Hepatocyte (in vitro differentiated cells): Measurements from ENCODE around the gene BAZ2A. TPM values are rescaled to one million over a fixed set of nuclear protein-coding genes. Genes with fewer than 3 reads are reported as not detected.
A peak's percentile ranks its signal among the peaks of the same experiment; 100 is the strongest.

Source experiments
- DNase-seq: peaks from one replicate; pipeline ENCODE4 v3.0.0-alpha.2; 2016; ENCODE audit warnings: low spot score
- H2AFZ ChIP-seq: fragments of 200-600 bp; sonication (generic); 2 replicates; pipeline ENCODE4 v1.6.0; 2016; ENCODE audit warnings: antibody characterized with exemption, mild to moderate bottlenecking
- H3K27ac ChIP-seq: fragments of 200-600 bp; sonication (generic); 2 replicates; pipeline ENCODE4 v1.5.1; 2016; ENCODE audit warnings: mild to moderate bottlenecking
- H3K27me3 ChIP-seq: fragments of 200-600 bp; sonication (generic); 2 replicates; pipeline ENCODE4 v1.6.1; 2016
- H3K36me3 ChIP-seq: fragments of 200-600 bp; sonication (generic); replicated peaks from 2 replicates; pipeline ENCODE4 v1.5.1; 2016; ENCODE audit warnings: low read depth; ENCODE audit not compliant: insufficient read depth
- H3K4me1 ChIP-seq: fragments of 200-600 bp; sonication (generic); 2 replicates; pipeline ENCODE4 v1.5.1; 2016; ENCODE audit warnings: mild to moderate bottlenecking, moderate library complexity; ENCODE audit not compliant: insufficient read depth
- H3K4me2 ChIP-seq: fragments of 200-600 bp; sonication (generic); 2 replicates; pipeline ENCODE4 v1.6.0; 2016
- H3K4me3 ChIP-seq: fragments of 200-600 bp; sonication (generic); 2 replicates; pipeline ENCODE4 v1.5.1; 2016; ENCODE audit warnings: mild to moderate bottlenecking
- H3K79me2 ChIP-seq: fragments of 200-600 bp; sonication (generic); 2 replicates; pipeline ENCODE4 v1.6.0; 2017; ENCODE audit warnings: mild to moderate bottlenecking
- H3K9me2 ChIP-seq: fragments of 200-600 bp; sonication (generic); replicated peaks from 2 replicates; pipeline ENCODE4 v1.6.0; 2017; ENCODE audit warnings: mild to moderate bottlenecking; ENCODE audit not compliant: insufficient read depth
- H3K9me3 ChIP-seq: fragments of 200-600 bp; sonication (generic); 2 replicates; pipeline ENCODE4 v1.5.1; 2016; ENCODE audit warnings: low read depth, mild to moderate bottlenecking
- H4K20me1 ChIP-seq: fragments of 200-600 bp; sonication (generic); 2 replicates; pipeline ENCODE4 v1.6.0; 2016; ENCODE audit warnings: mild to moderate bottlenecking; ENCODE audit not compliant: insufficient read depth, poor library complexity, severe bottlenecking
- EZH2 ChIP-seq: fragments of 200-600 bp; sonication (generic); IDR thresholded peaks from 2 replicates; pipeline ENCODE4 v1.6.1; 2016; ENCODE audit warnings: antibody characterized with exemption, mild to moderate bottlenecking, borderline replicate concordance
- EZH2phosphoT487 ChIP-seq: fragments of 200-600 bp; sonication (generic); IDR thresholded peaks from one replicate; pipeline ENCODE4 v1.6.1; 2018; ENCODE audit warnings: antibody characterized with exemption, mild to moderate bottlenecking, low read depth, moderate library complexity; ENCODE audit not compliant: unreplicated experiment, severe bottlenecking
- WGBS: methylation state at CpG from one replicate; pipeline ENCODE4 v1.1.6; 2016; ENCODE audit warnings: low lambda C conversion rate; ENCODE audit errors: missing lambda C conversion rate; 5-methylcytosine and 5-hydroxymethylcytosine counted together
- polyA plus RNA-seq: library from polyadenylated mRNA; unstranded; fragments of >200 nt; fragmentation: Nextera tagmentation; extraction: Ambion mirVana; gene quantifications from 2 replicates; pipeline ENCODE4 v1.2.1, GENCODE V29; 2016
- total RNA-seq: library from RNA; depleted of rRNA; stranded (reverse); fragments of >200 nt; gene quantifications from 2 replicates; pipeline ENCODE4 v1.2.3, GENCODE V29; 2014
- TF ChIP-seq, protein P1 (sequence below): fragments of 200-600 bp; sonication (generic); IDR thresholded peaks from 2 replicates; pipeline ENCODE4 v1.5.1; 2016; ENCODE audit warnings: antibody characterized with exemption, mild to moderate bottlenecking; ENCODE audit not compliant: poor library complexity

The BAZ2A gene
- total and polyA plus RNA-seq, 2 experiments from 2014 or later = 27.9 to 33.1 TPM

DNA sequence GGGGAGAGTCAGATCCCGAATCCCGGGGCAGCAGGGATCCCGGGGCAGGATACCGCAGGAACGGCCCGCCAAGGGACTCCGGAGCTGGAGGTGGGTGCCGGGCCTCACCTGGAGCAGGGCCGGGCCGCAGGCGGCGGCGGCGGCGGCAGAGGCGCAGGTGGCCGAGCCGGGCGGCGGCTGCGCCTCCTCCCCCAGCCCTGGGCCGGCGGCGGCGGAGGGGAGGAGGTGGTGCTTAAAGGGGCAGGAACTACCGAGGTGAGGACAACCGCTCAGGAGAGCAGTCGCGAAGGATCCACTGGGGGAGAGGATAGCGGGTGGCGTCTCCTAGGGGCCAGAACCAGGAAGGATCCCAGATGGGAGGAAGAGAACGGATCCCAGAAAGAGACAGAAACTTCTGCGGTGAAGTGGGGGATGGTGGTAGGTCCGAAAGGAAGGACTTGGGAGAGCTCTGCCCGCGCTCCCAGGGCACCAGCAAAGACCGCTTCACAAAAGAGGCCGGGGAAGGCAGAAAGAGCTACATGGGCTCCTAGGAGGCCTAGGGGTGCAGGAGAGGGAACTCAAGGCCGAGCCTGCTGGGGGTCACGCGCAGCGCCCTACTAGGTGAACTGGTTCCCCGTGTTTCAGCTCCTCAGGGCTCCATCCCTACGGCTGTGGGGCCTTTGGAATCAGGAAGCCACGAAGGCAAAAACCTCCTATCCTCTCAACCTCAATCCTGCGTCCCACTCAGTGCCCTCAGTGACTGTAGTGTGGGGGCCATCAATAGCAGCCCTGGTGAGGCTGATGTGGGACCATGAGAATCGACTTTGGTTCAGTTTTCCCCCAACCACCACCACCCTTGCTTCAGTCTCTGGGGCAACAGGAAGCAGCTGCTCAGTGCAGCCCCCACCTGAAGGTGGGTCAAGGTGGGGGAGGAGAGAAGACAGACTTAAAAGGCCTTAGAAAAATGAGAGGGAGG lies 5.0 kb upstream of the BAZ2A start:
- Histone ChIP-seq H3K9me3 (no peaks in the 10 kb centered on the region), H3K36me3 (no peaks in the 10 kb centered on the region), H3K79me2 (peaks cover 55% of the 10 kb centered on the region), H2AFZ (peak overlapping the region; percentile 43), H3K27me3 (no peaks in the 10 kb centered on the region), H3K27ac (peak overlapping the region; percentile 89), H3K4me1 (peaks cover 35% of the 10 kb centered on the region), H4K20me1 (peaks cover 6% of the 10 kb centered on the region), H3K4me2 (peak overlapping the region; percentile 75), H3K9me2 (no peaks in the 10 kb centered on the region), H3K4me3 (peak overlapping the region; percentile 79)
- DNase-seq = peak; percentile 92
- TF ChIP-seq EZH2phosphoT487 = no peak
- TF ChIP-seq, protein P1, sequence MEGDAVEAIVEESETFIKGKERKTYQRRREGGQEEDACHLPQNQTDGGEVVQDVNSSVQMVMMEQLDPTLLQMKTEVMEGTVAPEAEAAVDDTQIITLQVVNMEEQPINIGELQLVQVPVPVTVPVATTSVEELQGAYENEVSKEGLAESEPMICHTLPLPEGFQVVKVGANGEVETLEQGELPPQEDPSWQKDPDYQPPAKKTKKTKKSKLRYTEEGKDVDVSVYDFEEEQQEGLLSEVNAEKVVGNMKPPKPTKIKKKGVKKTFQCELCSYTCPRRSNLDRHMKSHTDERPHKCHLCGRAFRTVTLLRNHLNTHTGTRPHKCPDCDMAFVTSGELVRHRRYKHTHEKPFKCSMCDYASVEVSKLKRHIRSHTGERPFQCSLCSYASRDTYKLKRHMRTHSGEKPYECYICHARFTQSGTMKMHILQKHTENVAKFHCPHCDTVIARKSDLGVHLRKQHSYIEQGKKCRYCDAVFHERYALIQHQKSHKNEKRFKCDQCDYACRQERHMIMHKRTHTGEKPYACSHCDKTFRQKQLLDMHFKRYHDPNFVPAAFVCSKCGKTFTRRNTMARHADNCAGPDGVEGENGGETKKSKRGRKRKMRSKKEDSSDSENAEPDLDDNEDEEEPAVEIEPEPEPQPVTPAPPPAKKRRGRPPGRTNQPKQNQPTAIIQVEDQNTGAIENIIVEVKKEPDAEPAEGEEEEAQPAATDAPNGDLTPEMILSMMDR = peak; percentile 56
- WGBS = 3% methylated on average over 43 of the region's 47 CpGs

DNA sequence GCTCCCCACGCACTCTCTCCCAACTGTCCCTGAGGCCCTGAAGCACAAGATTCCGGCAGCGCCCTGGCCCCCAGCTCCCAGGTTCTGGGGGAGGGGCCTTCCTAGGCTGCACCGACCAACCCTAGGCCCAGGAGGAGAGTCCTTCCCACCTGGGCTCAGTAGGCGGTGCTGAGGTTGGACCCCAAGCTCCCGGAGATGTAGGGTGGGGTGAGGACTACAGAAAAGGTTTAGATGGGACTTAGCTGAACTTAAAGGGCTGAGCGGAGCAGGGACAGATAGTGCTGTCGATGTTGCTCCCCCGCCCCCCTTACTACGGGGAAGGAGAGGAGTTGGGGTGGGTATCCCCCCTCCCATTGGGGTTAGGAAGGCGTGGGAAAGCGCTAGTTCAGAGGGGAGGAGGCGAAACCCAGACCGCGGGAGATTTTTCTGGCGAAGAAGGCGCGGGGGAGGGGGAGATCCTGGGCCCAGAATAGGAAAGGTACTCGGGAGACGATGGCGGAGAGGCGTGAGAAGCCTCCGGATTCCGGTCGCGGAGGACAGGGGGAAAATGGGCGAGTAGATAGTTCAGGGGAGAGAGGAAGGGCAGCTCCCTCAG lies 4.2 kb upstream of the BAZ2A start:
- under 1% methylated on average over 13 of the region's 27 CpGs for whole genome bisulfite sequencing
- Histone ChIP-seq H4K20me1 (peaks cover 6% of the 10 kb centered on the region), H3K27me3 (no peaks in the 10 kb centered on the region), H3K4me2 (peak overlapping the region; percentile 75), H3K9me3 (no peaks in the 10 kb centered on the region), H3K79me2 (peaks cover 60% of the 10 kb centered on the region), H3K9me2 (no peaks in the 10 kb centered on the region), H3K4me3 (peak overlapping the region; percentile 79), H3K36me3 (no peaks in the 10 kb centered on the region), H3K4me1 (peaks cover 35% of the 10 kb centered on the region), H3K27ac (peak overlapping the region; percentile 89), H2AFZ (peak overlapping the region; percentile 43)
- TF ChIP-seq EZH2 (no peak), EZH2phosphoT487 (no peak)
- TF ChIP-seq, protein P1 = no peak
- DNase-seq = peak; percentile 87

DNA sequence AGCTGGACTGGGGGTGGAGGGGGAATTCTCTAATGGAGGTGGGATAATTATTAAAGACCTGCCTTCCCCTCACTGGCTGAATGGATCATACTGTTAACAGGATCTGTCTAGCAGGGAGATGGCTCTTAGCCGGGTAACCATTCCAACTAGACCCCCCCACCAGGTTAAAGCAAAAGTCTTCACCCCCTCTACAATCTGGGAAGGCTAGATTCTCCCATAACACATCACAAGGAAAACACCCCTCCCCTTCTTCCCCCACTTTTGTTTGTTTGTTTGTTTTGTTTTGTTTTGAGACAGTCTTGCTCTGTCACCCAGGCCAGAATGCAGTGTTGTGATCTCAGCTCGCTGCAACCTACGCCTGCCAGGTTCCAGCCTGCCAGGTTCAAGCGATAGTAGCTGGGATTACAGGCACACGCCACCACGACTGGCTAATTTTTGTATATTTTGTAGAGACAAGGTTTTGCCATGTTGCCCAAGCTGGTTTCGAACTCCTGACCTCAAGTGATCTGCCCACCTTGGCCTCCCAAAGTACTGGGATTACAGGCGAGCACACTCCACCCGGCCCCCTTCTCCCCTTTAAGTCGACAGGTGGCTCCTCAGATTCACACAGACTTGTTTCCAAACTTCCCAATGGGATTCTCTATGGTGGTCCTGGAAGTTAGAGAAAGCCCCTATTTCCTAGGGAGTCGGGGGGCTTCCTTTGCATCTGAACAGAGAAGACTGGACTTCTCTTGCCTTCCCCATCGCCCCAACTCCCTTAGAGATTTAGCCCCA lies 3.5 kb upstream of the BAZ2A start:
- no peaks in the 10 kb centered on the region for H3K36me3 ChIP-seq
- H3K9me2 ChIP-seq = no peaks in the 10 kb centered on the region
- peaks cover 67% of the 10 kb centered on the region for H3K79me2 ChIP-seq
- H3K4me2 ChIP-seq = peak overlapping the region; percentile 75
- peaks cover 35% of the 10 kb centered on the region for H3K4me1 ChIP-seq
- H2AFZ ChIP-seq = no peak overlapping the region
- H3K27me3 ChIP-seq = no peaks in the 10 kb centered on the region
- H3K27ac ChIP-seq = peak overlapping the region; percentile 89
- 43% methylated on average over 12 of the region's 12 CpGs for WGBS
- H3K9me3 ChIP-seq = no peaks in the 10 kb centered on the region
- no peak for DNase-seq
- peak overlapping the region; percentile 79 for H3K4me3 ChIP-seq
- H4K20me1 ChIP-seq = peaks cover 9% of the 10 kb centered on the region
- TF ChIP-seq EZH2phosphoT487 (no peak), EZH2 (no peak)
- TF ChIP-seq, protein P1 = no peak
